ENCODE measurements around the gene DYNC2LI1.

The DYNC2LI1 gene

GRCh38 chr2:43845181-43845580 is 71.3 kb downstream of the DYNC2LI1 start:
- TF ChIP-seq, protein P1, sequence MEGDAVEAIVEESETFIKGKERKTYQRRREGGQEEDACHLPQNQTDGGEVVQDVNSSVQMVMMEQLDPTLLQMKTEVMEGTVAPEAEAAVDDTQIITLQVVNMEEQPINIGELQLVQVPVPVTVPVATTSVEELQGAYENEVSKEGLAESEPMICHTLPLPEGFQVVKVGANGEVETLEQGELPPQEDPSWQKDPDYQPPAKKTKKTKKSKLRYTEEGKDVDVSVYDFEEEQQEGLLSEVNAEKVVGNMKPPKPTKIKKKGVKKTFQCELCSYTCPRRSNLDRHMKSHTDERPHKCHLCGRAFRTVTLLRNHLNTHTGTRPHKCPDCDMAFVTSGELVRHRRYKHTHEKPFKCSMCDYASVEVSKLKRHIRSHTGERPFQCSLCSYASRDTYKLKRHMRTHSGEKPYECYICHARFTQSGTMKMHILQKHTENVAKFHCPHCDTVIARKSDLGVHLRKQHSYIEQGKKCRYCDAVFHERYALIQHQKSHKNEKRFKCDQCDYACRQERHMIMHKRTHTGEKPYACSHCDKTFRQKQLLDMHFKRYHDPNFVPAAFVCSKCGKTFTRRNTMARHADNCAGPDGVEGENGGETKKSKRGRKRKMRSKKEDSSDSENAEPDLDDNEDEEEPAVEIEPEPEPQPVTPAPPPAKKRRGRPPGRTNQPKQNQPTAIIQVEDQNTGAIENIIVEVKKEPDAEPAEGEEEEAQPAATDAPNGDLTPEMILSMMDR (conservative IDR thresholded peaks at IDR 0.05; ENCODE audit: low read depth, low read length) = no peak
- Histone ChIP-seq H3K4me2 (no peak overlapping the region), H4K20me1 (ENCODE audit: insufficient read depth) (no peaks in the 10 kb centered on the region), H3K36me3 (ENCODE audit: insufficient read depth) (no peaks in the 10 kb centered on the region), H3K27ac (no peak overlapping the region), H3K9ac (no peak overlapping the region), H2AFZ (ENCODE audit: low read depth) (no peak overlapping the region), H3K79me2 (ENCODE audit: insufficient read depth, low read depth) (no peaks in the 10 kb centered on the region), H3K27me3 (ENCODE audit: insufficient read depth, low read depth) (no peaks in the 10 kb centered on the region), H3K4me1 (ENCODE audit: low read depth, poor library complexity, severe bottlenecking) (no peaks in the 10 kb centered on the region), H3K4me3 (IDR thresholded peaks at IDR 0.05; ENCODE audit: insufficient read depth, low read depth, low read length) (no peak overlapping the region)

- Histone ChIP-seq H3K4me2 (no peak overlapping the region), H3K79me2 (ENCODE audit: insufficient read depth, low read depth) (no peaks in the 10 kb centered on the region), H3K27me3 (ENCODE audit: insufficient read depth, low read depth) (no peaks in the 10 kb centered on the region), H2AFZ (ENCODE audit: low read depth) (no peak overlapping the region), H4K20me1 (ENCODE audit: insufficient read depth) (no peaks in the 10 kb centered on the region), H3K4me1 (ENCODE audit: low read depth, poor library complexity, severe bottlenecking) (no peaks in the 10 kb centered on the region), H3K9ac (no peak overlapping the region), H3K36me3 (ENCODE audit: insufficient read depth) (no peaks in the 10 kb centered on the region), H3K4me3 (IDR thresholded peaks at IDR 0.05; ENCODE audit: insufficient read depth, low read depth, low read length) (no peak overlapping the region), H3K27ac (no peak overlapping the region)
- TF ChIP-seq, protein P1 (conservative IDR thresholded peaks at IDR 0.05; ENCODE audit: low read depth, low read length) = no peak
Observed at GRCh38 chr2:43846140-43846793, 72.4 kb downstream of the DYNC2LI1 start.

DNA sequence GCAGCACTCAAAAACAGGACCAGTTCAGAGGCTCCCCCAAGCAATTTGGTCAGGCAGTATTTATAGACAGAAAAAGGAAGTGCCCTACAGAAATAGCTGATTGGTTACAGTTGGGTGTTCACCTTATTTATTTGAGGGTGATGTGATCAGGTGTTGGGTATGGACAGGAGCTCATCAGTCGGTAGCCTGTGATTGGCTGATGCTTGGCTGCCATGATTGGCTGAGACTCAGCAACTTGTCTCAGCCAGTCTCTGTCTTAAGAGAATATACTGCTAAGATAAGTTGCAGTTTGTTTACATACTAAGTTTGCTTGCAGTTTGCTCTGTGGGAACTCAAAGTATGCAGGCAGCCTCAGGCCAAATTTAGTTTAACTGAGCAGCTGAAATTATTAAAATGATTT is 74.4 kb downstream of the DYNC2LI1 start:
- no peaks in the 10 kb centered on the region for H3K27me3 ChIP-seq (ENCODE audit: insufficient read depth, low read depth)
- H3K4me2 ChIP-seq = no peak overlapping the region
- no peaks in the 10 kb centered on the region for H3K36me3 ChIP-seq (ENCODE audit: insufficient read depth)
- H3K4me3 ChIP-seq (IDR thresholded peaks at IDR 0.05; ENCODE audit: insufficient read depth, low read depth, low read length) = no peak overlapping the region
- H2AFZ ChIP-seq (ENCODE audit: low read depth) = no peak overlapping the region
- H3K9ac ChIP-seq = no peak overlapping the region
- TF ChIP-seq, protein P1 (conservative IDR thresholded peaks at IDR 0.05; ENCODE audit: low read depth, low read length) = no peak
- no peaks in the 10 kb centered on the region for H3K4me1 ChIP-seq (ENCODE audit: low read depth, poor library complexity, severe bottlenecking)
- no peak overlapping the region for H3K27ac ChIP-seq
- no peaks in the 10 kb centered on the region for H4K20me1 ChIP-seq (ENCODE audit: insufficient read depth)
- no peaks in the 10 kb centered on the region for H3K79me2 ChIP-seq (ENCODE audit: insufficient read depth, low read depth)

DNA sequence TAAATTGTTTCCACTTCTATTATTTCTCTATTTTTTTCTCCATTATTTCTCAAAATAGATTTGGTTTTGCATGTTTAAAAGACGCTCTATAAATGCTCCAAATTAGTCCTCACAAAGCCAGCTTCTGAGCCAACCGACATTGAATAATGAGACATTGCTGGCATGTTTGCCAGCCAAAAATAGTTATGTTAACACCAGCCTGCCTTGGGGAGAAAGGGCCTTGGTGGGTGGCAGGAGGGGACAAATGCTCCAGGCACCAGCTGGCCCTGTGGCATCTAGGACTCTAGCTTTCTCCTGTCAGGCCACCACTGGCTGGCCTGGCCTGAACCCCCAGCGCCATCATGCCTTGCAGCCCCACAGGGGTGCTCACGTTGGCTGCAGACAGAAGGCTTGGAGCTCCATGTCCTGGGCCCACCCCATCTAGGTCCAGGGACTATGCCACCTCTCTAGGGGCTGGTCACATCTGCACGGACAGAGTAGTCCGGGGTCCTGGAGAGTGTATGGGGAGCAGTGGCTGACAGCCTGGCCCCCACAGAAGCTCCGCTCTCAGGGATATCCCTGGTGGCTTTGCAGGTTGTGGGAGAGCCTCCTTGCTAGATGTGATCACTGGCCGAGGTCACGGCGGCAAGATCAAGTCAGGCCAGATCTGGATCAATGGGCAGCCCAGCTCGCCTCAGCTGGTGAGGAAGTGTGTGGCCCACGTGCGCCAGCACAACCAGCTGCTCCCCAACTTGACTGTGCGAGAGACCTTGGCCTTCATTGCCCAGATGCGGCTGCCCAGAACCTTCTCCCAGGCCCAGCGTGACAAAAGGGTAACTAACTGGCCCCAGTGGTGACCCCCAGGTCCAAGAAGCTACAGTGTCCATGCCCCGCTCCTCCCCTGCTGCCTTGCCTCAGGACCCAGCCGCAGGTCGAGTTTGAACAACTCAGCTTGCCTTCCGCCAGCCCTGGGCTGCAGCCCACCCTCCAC is 77.5 kb downstream of the DYNC2LI1 start:
- H3K27ac ChIP-seq = no peak overlapping the region
- H3K36me3 ChIP-seq (ENCODE audit: insufficient read depth) = no peaks in the 10 kb centered on the region
- no peaks in the 10 kb centered on the region for H3K79me2 ChIP-seq (ENCODE audit: insufficient read depth, low read depth)
- H3K9ac ChIP-seq = no peak overlapping the region
- no peak overlapping the region for H3K4me2 ChIP-seq
- H3K27me3 ChIP-seq (ENCODE audit: insufficient read depth, low read depth) = peaks cover 8% of the 10 kb centered on the region; the same call in 1 of the 2 replicates
- no peak overlapping the region for H3K4me3 ChIP-seq (IDR thresholded peaks at IDR 0.05; ENCODE audit: insufficient read depth, low read depth, low read length)
- H2AFZ ChIP-seq (ENCODE audit: low read depth) = no peak overlapping the region
- TF ChIP-seq, protein P1 (conservative IDR thresholded peaks at IDR 0.05; ENCODE audit: low read depth, low read length) = no peak
- no peaks in the 10 kb centered on the region for H4K20me1 ChIP-seq (ENCODE audit: insufficient read depth)
- no peaks in the 10 kb centered on the region for H3K4me1 ChIP-seq (ENCODE audit: low read depth, poor library complexity, severe bottlenecking)

Data from KMS-11 (cell line).